Measurements from ENCODE around the gene MKLN1. TPM values are rescaled to one million over a fixed set of nuclear protein-coding genes. Genes with fewer than 3 reads are reported as not detected.

Gene MKLN1
- total and polyA plus RNA-seq, 4 donors, result 7.1 to 48.4 (median 25.5) TPM

DNA sequence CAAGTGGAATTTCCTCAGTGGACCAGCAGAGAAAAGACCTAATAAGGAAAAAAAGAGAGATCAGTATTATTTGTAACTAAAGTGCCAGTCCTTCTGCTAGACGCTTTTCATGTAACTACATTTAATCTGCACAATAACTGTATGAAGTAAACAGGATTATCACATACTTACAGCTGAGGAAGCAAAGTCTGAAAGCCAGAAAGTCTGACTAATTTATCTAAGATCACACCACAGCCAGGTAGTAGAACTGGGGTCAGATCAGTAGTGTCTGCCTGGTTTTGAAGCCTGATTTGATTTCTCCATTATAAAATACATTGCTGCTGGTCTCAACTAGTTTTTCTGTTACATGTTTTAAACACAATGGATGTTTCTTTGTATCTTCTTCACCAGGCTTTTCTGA lies 159.5 kb downstream of the MKLN1 start:
- TF ChIP-seq, protein P1, sequence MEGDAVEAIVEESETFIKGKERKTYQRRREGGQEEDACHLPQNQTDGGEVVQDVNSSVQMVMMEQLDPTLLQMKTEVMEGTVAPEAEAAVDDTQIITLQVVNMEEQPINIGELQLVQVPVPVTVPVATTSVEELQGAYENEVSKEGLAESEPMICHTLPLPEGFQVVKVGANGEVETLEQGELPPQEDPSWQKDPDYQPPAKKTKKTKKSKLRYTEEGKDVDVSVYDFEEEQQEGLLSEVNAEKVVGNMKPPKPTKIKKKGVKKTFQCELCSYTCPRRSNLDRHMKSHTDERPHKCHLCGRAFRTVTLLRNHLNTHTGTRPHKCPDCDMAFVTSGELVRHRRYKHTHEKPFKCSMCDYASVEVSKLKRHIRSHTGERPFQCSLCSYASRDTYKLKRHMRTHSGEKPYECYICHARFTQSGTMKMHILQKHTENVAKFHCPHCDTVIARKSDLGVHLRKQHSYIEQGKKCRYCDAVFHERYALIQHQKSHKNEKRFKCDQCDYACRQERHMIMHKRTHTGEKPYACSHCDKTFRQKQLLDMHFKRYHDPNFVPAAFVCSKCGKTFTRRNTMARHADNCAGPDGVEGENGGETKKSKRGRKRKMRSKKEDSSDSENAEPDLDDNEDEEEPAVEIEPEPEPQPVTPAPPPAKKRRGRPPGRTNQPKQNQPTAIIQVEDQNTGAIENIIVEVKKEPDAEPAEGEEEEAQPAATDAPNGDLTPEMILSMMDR (IDR thresholded peaks at IDR 0.05; ENCODE audit: low read depth, low read length, missing input control), result no peak
- TF ChIP-seq HNF4G (IDR thresholded peaks at IDR 0.05) (no peak), YY1 (IDR thresholded peaks at IDR 0.05) (no peak), RAD21 (IDR thresholded peaks at IDR 0.05) (no peak), NR2F2 (IDR thresholded peaks at IDR 0.05) (no peak), RXRA (IDR thresholded peaks at IDR 0.05) (no peak), FOXA2 (IDR thresholded peaks at IDR 0.05) (no peak), EGR1 (IDR thresholded peaks at IDR 0.05; ENCODE audit: low read depth in 2 of 2) (no peak), GABPA (IDR thresholded peaks at IDR 0.05 in 1 of 2, conservative IDR thresholded peaks at IDR 0.05 in 1 of 2) (no peak), SP1 (IDR thresholded peaks at IDR 0.05) (no peak), HNF4A (conservative IDR thresholded peaks at IDR 0.05) (no peak), JUND (IDR thresholded peaks at IDR 0.05) (no peak), TAF1 (conservative IDR thresholded peaks at IDR 0.05) (no peak), FOXA1 (IDR thresholded peaks at IDR 0.05) (no peak)
- TF ChIP-seq, protein P2, sequence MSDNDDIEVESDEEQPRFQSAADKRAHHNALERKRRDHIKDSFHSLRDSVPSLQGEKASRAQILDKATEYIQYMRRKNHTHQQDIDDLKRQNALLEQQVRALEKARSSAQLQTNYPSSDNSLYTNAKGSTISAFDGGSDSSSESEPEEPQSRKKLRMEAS (IDR thresholded peaks at IDR 0.05), result no peak
- TF ChIP-seq, protein P3, sequence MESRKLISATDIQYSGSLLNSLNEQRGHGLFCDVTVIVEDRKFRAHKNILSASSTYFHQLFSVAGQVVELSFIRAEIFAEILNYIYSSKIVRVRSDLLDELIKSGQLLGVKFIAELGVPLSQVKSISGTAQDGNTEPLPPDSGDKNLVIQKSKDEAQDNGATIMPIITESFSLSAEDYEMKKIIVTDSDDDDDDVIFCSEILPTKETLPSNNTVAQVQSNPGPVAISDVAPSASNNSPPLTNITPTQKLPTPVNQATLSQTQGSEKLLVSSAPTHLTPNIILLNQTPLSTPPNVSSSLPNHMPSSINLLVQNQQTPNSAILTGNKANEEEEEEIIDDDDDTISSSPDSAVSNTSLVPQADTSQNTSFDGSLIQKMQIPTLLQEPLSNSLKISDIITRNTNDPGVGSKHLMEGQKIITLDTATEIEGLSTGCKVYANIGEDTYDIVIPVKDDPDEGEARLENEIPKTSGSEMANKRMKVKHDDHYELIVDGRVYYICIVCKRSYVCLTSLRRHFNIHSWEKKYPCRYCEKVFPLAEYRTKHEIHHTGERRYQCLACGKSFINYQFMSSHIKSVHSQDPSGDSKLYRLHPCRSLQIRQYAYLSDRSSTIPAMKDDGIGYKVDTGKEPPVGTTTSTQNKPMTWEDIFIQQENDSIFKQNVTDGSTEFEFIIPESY (IDR thresholded peaks at IDR 0.05), result no peak
- TF ChIP-seq, protein P4, sequence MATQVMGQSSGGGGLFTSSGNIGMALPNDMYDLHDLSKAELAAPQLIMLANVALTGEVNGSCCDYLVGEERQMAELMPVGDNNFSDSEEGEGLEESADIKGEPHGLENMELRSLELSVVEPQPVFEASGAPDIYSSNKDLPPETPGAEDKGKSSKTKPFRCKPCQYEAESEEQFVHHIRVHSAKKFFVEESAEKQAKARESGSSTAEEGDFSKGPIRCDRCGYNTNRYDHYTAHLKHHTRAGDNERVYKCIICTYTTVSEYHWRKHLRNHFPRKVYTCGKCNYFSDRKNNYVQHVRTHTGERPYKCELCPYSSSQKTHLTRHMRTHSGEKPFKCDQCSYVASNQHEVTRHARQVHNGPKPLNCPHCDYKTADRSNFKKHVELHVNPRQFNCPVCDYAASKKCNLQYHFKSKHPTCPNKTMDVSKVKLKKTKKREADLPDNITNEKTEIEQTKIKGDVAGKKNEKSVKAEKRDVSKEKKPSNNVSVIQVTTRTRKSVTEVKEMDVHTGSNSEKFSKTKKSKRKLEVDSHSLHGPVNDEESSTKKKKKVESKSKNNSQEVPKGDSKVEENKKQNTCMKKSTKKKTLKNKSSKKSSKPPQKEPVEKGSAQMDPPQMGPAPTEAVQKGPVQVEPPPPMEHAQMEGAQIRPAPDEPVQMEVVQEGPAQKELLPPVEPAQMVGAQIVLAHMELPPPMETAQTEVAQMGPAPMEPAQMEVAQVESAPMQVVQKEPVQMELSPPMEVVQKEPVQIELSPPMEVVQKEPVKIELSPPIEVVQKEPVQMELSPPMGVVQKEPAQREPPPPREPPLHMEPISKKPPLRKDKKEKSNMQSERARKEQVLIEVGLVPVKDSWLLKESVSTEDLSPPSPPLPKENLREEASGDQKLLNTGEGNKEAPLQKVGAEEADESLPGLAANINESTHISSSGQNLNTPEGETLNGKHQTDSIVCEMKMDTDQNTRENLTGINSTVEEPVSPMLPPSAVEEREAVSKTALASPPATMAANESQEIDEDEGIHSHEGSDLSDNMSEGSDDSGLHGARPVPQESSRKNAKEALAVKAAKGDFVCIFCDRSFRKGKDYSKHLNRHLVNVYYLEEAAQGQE (IDR thresholded peaks at IDR 0.05), result no peak
- TF ChIP-seq, protein P5, sequence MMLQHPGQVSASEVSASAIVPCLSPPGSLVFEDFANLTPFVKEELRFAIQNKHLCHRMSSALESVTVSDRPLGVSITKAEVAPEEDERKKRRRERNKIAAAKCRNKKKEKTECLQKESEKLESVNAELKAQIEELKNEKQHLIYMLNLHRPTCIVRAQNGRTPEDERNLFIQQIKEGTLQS (IDR thresholded peaks at IDR 0.05), result no peak

More for the DNA sequence above, 159.5 kb downstream of the MKLN1 start:
- no peaks in the 10 kb centered on the region for H3K4me1 ChIP-seq (ENCODE audit: control insufficient read depth in 4 of 4, insufficient read depth in 4 of 4, low read length in 3 of 4)
- H3K27ac ChIP-seq (ENCODE audit: low read depth in 1 of 2, low read length in 2 of 2), result no peak overlapping the region
- no peaks in the 10 kb centered on the region for H3K9me3 ChIP-seq (ENCODE audit: control insufficient read depth in 4 of 4, low read length in 3 of 4)
- no peaks in the 10 kb centered on the region for H3K27me3 ChIP-seq (ENCODE audit: control insufficient read depth in 4 of 4, insufficient read depth in 4 of 4, low read length in 3 of 4)
- 83% methylated on average over 1 of the region's 1 CpG for WGBS
- H3K9ac ChIP-seq (ENCODE audit: low read depth in 1 of 2, low read length in 2 of 2), result no peak overlapping the region
- DNase-seq (ENCODE audit: low spot score), result no peak
- H3K4me3 ChIP-seq (ENCODE audit: low read depth in 1 of 3, low read length in 3 of 3), result no peak overlapping the region
- H3K36me3 ChIP-seq (ENCODE audit: control insufficient read depth in 4 of 4, insufficient read depth in 3 of 4, low read depth in 1 of 4, low read length in 3 of 4), result peaks cover 0 to 17% (median 3%) of the 10 kb centered on the region in 4 donors
